NCI-H69 (cell line): ENCODE measurements around the gene ACOT4.
"Not testable (repeated sequence)": the region's sequence is repeated elsewhere in the genome, so short reads cannot be mapped to it uniquely, and the experiment has no call there.

Experiments
- DNase-seq: peaks from one replicate; lab custom pipeline; 2025; lab: John Stamatoyannopoulos, UW

The ACOT4 gene

DNA sequence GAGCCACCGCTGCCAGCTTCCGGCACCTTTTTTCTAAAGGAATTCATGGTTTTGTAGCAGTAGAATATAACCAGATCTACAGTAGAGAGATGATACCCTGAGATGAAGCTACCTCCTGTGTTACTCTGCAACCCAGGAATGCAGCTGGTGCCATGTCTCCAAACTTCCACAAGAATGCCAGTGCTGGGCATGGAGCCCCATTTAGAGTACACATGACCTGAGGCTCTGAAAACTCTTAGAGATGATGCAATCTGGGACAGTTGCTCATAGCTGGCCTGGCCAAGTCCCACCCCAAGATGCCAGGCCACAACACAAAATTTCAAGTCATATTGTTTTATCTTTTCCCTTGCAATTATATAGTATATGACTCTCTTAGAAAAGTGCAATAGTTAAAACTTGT, 14.5 kb upstream of the ACOT4 start:
- not testable (repeated sequence) for DNase-seq

DNA sequence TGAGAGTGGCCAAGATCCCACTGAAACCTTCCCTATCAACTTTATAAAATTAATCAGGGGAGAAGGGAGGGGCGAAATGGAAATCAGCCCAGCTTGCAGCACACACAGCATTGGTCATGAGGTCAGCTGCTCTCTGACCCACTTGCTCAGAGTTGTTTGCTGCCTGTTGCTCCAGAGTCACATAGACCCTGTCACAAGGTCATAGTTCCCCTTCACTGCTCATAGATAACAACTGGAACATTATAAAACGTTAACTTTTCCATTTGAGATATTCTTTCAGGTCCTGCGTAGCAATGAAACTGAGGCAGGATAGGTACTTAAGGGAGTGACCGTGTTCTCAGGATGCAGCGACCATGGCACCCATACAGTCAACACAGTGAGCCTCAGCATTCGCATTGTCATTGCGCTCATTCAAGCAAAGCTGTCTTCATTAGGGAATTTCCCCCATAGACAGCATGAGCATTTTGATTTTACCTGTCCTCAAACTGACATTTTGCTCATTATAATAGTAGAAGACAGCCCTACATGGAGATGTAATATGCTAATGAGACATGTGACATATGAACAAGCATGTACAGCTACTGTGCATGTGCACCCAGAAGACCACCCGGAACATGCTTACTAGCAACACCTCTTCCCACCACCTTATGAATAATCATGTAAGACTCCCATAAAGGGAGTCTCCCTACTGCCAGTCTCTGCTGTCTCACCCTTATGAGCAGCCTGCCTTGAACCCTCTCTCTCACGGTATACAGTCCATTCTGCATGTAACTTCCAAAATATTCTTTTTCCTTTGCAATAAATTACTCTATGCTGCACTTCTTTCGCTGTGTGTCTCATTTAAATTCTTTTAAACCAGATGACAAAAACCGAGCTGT, 9.3 kb upstream of the ACOT4 start:
- not testable (repeated sequence) for DNase-seq

DNA sequence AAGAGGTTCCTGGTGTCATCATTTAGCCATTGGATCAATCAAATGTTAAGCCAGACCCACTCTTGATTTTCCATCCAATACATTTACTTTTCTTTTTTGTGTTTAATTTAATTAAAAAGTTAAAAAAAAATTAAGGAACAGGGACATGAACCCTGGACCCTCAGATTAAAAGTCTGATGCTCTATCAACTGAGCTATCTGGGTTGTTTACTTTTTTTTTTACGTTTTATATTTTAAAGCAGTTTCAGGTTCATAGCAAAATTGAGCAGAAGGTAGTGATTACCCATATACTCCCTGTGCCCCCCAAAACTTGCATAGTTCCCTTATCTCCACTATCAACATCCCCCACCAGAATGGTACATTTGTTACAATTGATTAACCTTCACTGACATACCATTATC, 3.0 kb upstream of the ACOT4 start:
- no peak for DNase-seq

DNA sequence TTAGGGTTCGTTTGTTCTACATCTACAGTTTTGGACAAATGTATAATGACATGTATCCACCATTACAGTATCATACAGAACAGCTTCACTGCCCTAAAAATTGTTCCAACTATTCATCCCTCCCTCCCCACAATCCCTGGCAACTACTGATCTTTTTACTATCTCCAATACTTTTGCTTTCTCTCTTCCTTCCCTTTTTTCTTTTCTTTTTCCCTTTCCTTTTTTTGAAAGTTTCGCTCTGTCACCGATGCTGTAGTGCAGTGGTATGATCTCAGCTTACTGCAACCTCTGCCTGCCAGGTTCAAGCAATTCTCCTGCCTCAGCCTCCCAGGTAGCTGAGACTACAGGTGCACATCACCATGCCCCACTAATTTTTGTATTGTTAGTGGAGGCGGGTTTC, 2.6 kb upstream of the ACOT4 start:
- no peak for DNase-seq

DNA sequence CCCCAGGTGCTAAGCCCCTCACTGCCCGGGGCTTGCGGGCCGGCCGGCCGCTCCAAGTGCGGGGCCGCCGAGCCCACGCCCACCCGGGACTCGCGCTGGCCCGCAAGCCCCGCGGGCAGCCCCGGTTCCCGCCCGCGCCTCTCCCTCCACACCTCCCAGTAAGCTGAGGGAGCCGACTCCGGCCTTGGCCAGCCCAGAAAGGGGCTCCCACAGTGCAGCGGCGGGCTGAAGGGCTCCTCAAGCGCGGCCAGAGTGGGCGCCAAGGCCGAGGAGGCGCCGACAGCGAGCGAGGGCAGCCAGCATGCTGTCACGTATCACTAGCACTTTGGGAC, 1.0 kb upstream of the ACOT4 start:
- DNase-seq, result not testable (repeated sequence)

DNA sequence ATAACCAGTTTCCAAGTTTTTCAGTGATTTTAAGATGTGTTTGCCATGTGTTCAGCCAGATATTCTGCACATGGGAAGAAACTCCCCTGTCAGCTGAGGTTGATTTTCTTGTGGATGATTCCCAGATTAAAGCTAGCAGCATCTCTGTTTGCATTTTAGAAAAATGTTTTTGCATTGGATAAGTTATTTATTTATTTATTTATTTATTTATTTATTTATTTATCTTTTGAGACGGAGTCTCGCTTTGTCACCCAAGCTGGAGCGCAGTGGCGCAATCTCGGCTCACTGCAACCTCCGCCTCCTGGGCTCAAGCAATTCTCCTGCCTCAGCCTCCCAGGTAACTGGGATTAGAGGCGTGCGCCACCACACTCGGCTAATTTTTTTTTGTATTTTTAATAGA, 2.8 kb downstream of the ACOT4 start:
- DNase-seq, result no peak

DNA sequence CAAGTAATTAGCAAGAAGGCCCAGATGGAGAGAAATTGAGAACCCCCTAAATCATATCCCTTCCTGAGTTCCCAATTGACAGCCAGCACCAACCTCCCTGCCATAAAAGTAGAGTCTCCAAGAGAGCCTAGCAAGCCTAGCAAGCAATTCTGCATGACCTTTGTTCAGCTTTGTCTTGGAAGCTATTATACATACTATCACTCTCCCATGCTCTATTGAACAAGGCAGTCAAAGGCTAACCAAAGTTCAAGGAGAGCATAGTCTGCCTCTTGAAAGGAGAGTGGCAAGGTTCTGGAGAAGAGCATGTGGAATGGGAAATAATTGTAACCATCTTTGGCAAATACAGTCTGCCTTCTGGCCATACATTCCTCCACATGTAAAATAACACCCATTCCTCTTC, 7.8 kb downstream of the ACOT4 start:
- no peak for DNase-seq

DNA sequence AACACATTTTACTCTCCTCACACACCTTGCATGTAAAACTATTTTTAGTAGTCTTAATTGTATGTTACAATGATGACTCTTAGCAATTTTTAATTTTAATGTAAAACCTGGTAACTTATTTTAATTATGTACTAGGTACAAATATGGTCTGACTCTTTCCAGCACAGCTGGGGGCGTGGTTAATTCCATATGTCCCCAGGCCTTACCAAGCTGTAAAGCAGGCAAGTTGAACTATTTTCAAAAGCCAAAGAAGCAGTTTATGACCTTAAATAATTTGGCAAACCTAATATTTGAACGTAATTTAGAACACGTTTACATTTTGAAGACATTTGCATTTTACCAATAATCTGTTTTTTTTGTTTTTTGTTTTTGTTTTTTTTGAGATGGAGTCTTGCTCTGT, 11.3 kb downstream of the ACOT4 start:
- DNase-seq, result peak; percentile 31

DNA sequence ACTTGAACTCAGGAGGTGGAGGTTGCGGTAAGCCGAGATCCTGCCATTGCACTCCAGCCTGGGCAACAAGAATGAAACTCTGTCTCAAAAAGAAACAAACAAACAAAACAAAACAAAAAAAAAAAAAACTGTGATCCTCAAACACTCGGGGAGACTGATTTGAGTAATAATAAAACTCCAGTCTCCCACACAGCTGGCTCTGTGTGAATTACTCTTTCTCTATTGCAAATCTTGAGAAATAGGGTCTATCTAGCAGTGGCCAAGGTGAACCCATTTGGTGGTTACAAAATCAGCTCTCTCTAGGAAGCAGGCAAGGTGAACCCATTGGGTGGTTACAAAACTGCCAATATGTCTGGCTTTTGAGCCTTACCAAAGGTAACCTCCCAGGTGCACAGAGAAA, 14.6 kb downstream of the ACOT4 start:
- no peak for DNase-seq

DNA sequence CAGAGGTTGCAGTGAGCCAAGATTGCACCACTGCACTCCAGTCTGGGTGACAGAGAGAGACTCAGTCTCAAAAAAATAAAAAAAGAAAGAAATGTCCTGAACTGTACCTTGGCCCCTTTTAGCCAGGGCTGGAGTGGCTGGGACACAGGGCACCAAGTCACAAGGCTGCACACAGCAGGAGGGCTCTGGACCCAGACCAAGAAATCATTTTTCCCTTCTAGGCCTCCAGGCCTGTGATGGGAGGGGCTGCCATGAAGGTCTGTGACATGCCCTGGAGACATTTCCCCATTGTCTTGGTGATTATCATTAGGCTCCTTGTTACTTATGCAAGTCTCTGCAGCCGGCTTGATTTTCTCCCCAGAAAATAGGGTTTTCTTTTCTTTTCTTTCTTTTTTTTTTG, 15.6 kb downstream of the ACOT4 start:
- DNase-seq, result no peak

DNA sequence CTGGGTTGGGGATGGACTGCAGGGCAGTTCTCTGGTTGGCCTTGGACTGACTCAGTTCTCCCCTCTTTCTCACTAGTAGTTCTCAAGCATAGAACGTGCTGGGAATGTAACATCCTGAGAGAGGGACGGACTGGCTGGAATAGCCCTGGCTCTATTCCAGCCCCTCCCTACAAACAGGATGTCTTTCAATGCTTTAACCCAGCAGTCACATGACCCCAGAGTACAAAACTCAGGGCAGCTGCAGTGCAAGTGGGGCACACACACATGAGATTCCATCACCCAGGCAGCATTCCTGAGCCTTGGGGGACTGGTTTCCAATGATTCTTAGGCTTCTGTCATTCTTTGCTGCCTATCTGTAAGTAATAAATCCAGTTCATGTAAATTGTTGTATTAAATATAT, 19.0 kb downstream of the ACOT4 start:
- peak; percentile 29 for DNase-seq

DNA sequence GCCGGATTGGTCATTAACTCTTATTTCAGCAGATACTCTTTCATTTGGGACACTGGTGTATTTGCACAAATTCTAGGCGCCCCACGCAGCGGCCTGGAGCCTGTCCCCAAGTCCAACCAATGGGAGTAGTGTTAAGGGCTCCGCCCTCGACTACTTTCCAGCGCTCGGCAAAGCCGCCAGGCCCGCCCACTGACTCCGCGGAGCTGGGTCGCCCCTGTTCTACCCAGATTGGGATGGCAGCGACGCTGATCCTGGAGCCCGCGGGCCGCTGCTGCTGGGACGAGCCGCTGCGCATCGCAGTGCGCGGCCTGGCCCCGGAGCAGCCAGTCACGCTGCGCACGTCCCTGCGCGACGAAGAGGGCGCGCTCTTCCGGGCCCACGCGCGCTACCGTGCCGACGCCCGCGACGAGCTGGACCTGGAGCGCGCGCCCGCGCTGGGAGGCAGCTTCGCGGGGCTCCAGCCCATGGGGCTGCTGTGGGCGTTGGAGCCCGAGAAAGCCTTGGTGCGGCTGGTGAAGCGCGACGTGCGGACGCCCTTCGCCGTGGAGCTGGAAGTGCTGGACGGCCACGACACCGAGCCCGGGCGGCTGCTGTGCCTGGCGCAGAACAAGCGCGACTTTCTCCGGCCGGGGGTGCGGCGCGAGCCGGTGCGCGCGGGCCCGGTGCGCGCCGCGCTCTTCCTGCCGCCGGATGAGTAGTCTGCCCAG, 20.8 kb downstream of the ACOT4 start, which contains the start of gene ACOT6:
ACOT6 (plus strand) TSS at position 179 of the 707 bp plus-strand sequence; CDS start at position 234, 55 bp downstream.
- peak; percentile 81 for DNase-seq

DNA sequence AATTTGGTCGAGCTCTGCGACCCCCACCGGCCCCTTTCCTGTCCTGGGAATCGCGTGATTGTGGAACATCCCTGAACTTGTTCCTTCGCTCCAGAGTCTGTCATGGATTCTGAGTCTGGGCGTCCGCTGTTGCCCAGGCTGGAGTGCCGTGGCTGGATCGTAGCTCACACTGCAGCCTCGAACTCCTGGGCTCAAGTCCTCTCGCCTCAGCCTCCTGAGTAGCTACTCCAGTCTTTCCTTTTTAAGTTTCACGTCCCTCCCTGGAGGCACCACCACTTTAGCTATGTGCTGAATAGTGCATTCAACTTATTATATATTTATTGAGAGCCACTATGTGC, 21.3 kb downstream of the ACOT4 start:
- no peak for DNase-seq

DNA sequence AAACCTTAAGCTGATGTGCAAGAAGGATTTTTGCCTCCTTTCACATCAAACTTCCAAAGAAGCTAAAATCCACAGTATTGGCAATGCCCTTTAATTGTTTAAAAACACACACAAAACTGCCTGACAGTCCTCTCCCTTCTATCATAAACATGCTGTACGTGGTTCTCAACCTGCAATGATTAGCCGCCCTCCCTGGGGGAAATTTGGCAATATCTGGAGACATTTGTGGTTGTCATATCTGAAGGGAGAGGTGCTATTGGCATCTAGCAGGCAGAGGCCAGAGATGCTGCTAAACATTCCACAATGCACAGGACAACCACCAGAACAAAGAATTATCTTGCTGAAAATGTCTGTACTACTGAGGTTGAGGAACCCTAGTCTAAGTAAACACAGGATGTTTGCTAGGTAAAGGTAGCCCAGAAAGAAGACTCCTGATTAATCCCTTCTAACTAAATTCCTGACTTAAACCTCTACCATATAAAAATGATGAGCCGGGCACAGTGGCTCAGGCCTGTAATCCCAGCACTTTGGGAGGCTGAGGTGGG, 21.8 kb downstream of the ACOT4 start:
- no peak for DNase-seq

DNA sequence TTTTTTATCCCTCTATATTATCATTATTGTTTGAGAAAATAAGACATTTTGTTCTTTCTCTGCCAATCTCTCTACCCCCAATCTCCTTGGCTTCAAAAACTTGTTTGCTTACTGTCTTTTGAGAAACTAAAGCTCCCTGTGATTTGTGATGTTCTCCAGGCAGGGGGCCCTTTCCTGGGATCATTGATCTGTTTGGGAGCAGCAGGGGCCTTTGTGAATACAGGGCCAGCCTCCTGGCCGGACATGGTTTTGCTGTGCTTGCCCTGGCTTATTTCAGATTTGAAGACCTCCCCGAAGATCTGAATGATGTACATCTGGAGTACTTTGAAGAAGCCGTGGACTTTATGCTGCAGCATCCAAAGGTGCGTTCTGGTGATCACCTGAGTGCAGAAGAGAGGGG, 25.2 kb downstream of the ACOT4 start:
- DNase-seq, result peak; percentile 8

DNA sequence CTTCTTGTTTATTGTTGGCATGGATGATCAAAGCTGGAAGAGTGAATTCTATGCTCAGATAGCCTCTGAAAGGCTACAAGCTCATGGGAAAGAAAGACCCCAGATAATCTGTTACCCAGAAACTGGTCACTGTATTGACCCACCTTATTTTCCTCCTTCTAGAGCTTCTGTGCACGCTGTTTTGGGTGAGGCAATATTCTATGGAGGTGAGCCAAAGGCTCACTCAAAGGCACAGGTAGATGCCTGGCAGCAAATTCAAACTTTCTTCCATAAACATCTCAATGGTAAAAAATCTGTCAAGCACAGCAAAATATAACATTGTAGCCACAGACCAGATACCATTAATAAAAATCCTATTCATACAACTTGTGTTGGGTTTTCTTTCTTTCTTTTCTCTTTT, 27.9 kb downstream of the ACOT4 start:
- no peak for DNase-seq

DNA sequence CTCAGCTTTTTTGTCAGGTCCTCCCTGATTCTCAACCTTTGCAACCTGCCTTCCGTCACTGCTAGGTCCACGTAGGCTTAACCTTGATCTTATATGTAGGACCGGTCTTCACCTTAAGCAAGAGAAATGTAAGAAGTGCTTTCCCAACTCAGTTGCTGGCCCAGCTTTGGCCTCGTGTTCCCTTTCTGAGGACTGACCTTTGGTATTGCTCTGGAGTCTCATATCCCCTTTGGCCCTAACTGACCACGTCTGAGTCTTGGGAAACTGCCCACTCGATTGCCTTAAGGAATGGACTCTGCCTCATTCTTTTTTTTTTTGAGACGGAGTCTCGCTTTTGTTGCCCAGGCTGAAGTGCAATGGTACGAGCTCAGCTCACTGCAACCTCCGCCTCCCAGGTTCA, 28.6 kb downstream of the ACOT4 start:
- DNase-seq, result no peak

DNA sequence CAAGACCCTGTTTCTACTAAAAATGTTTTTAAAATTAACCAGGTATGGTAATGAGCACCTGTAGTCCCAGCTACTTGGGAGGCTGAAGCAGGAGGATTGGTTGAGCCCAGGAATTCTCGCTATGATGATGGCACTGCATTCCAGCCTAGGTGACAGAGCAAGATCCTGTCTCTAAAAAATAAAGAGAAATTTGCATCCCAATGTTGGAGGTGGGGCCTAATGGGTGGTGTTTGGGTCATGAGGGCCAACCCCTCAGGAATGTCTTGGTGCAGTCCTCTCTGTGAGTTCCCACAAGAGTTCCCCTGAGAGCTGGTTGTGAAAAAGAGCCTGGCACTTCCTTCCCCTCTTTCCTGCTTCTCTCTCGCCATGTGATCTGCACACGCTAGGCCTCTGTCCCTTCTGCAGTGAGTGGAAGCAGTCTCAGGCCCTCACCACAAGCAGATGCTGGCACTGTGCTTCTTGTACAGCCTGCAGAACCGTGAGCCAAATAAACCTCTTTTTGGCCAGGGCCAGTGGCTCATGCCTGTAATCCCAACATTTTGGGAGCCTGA, 31.9 kb downstream of the ACOT4 start:
- DNase-seq, result no peak

DNA sequence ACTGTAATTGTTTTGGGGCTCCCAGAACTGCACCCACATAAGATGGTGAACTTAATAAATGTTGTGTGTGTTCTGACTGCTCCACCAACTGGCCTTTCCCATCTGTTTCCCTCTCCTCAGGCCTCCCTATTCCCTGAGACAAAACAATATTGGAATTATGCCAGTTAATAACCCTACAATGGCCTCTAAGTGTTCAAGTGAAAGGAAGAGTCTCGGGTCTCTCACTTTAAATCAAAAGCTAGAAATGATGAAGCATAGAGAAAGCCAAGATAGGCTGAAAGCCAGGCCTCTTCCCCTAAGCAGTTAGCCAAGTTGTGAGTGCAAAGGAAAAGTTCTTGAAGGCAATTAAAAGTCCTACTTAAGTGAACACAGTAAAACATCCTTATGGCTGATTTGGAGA, 34.0 kb downstream of the ACOT4 start:
- no peak for DNase-seq

DNA sequence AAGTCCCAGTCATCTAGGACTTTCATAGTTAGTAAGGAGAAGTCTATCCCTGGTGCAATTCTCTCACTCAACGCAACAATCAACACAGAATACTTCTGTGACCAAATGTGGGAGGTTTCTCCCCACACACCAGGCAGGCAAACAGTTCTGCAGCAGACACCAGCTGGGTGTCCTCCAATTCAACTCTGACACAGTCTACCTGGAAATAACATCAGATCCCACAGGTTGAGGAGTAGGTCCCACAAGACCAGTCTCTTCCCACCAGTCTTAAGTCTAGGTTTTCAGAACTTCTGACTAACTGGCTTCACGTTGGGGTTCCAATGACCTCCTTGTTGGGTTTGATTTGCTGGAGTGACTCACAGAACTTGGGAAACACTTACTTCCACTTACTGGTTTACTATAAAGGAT, 35.5 kb downstream of the ACOT4 start:
- no peak for DNase-seq

DNA sequence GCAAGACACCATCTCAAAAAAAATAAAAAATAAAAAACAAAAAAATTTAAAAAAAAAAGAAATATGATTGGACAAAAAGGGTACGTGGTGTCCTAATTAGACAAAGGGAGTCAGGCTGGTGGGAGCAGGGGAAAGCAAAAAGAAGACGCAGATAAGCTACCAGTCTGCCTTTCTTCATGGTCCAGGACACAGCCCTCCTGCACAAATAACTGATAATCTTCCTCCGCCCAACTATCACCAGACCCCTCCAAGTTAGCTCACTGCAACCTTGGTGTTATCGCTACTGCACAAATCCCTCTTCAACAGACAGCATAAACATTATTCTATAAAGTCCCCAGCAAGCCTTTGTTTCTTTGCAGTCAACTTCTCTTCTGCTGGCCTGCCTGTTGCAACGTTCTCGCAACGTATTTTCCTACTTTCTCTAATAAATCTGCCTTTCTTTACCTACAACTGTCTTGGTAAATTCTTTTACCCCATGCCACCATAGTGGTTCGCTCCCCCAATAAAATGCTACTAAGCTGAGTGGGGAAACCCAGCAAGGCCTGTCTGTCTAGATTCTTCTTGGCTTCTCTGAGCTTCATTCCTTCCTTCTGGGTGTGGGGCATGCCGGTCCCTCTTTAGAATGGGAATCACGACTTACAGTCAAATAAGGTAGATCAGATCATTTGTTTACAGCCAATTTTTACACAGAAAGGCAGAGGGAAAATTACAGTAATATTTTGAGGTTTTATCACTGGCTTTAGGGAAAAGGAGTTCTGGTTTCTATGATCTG, 38.5 kb downstream of the ACOT4 start:
- no peak for DNase-seq
